Colon (tissue), 2 donors: ENCODE data around the gene GPRC6A.

Experiments used
- FAIRE-seq: peaks from 2 replicates; lab custom pipeline; 2012; peaks lifted over from hg19 to GRCh38; lab: Jason Lieb, UNC
- donor health status: control.
- donor health status: control.

GPRC6A gene

GRCh38 chr6:116783852-116784251 lies 45.0 kb downstream of the GPRC6A start:
- no peak for FAIRE-seq

GRCh38 chr6:116779573-116780164 lies 49.2 kb downstream of the GPRC6A start:
- FAIRE-seq = no peak

- no peak for FAIRE-seq
Measured at GRCh38 chr6:116773886-116774285, 55.0 kb downstream of the GPRC6A start.

GRCh38 chr6:116772450-116772849 lies 56.4 kb downstream of the GPRC6A start:
- FAIRE-seq = no peak

GRCh38 chr6:116767715-116768114 lies 61.2 kb downstream of the GPRC6A start:
- FAIRE-seq = no peak

- no peak for FAIRE-seq
Measured at GRCh38 chr6:116766506-116767176, 62.2 kb downstream of the GPRC6A start.

- no peak for FAIRE-seq
Measured at GRCh38 chr6:116764961-116765841, 63.7 kb downstream of the GPRC6A start, which contains the start of gene FAM162B. Gene FAM162B (minus strand): TSS chr6:116765719. CDS start chr6:116765576, 143 bp downstream.

GRCh38 chr6:116764629-116764960 lies 64.3 kb downstream of the GPRC6A start:
- no peak for FAIRE-seq

GRCh38 chr6:116763906-116764628 lies 64.8 kb downstream of the GPRC6A start:
- no peak for FAIRE-seq

GRCh38 chr6:116763048-116763447 lies 65.8 kb downstream of the GPRC6A start:
- no peak for FAIRE-seq

GRCh38 chr6:116762235-116762634 lies 66.6 kb downstream of the GPRC6A start:
- no peak for FAIRE-seq

- no peak for FAIRE-seq
Measured at GRCh38 chr6:116761779-116762178, 67.1 kb downstream of the GPRC6A start.

- FAIRE-seq = no peak
Measured at GRCh38 chr6:116745176-116745575, 83.7 kb downstream of the GPRC6A start.
